Keratinocyte (primary cell): ENCODE measurements around the gene PARVA. TPM values are rescaled to one million over a fixed set of nuclear protein-coding genes. Genes with fewer than 3 reads are reported as not detected.

Source experiments
- DNase-seq: peaks from one replicate; pipeline ENCODE4 v3.0.0-alpha.2; 2011; ENCODE audit warnings: low read depth, missing footprints, low spot score
- FAIRE-seq: peaks from 2 replicates; lab custom pipeline; 2011; peaks lifted over from hg19 to GRCh38; lab: Jason Lieb, UNC
- H2AFZ ChIP-seq: 2 replicates; pipeline ENCODE4 v1.6.0; 2012; ENCODE audit warnings: low read length, control low read depth, inconsistent platforms; ENCODE audit not compliant: control insufficient read depth
- H3K27ac ChIP-seq: 2 replicates; pipeline ENCODE4 v1.5.1; 2011; ENCODE audit warnings: low read length; ENCODE audit not compliant: control insufficient read depth, insufficient read depth
- H3K27me3 ChIP-seq: 3 replicates; pipeline ENCODE4 v1.6.0; 2011; ENCODE audit warnings: low read length; ENCODE audit not compliant: control insufficient read depth, insufficient read depth; ENCODE audit errors: extremely low read depth
- H3K36me3 ChIP-seq, 2 experiments: 2 replicates in 1 of 2; 3 replicates in 1 of 2; pipeline ENCODE4 v1.5.1; 2011; ENCODE audit warnings: low read length in 2 of 2, mild to moderate bottlenecking in 1 of 2; ENCODE audit not compliant: control insufficient read depth in 2 of 2, insufficient read depth in 2 of 2; ENCODE audit errors: extremely low read depth in 1 of 2
- H3K4me1 ChIP-seq: 3 replicates; pipeline ENCODE4 v1.5.1; 2011; ENCODE audit warnings: low read length; ENCODE audit not compliant: control insufficient read depth, insufficient read depth; ENCODE audit errors: extremely low read depth
- H3K4me2 ChIP-seq: 3 replicates; pipeline ENCODE4 v1.6.0; 2011; ENCODE audit warnings: low read depth, low read length; ENCODE audit not compliant: control insufficient read depth, insufficient read depth; ENCODE audit errors: extremely low read depth
- H3K4me3 ChIP-seq, 3 experiments: fragments of 200-600 bp in 1 of 3; sonication (generic) in 1 of 3; 2 replicates in 2 of 3; 3 replicates in 1 of 3; pipeline ENCODE4 v1.5.1; 2011 to 2016; ENCODE audit warnings: low read length in 3 of 3, mild to moderate bottlenecking in 3 of 3, control low read depth in 2 of 3, inconsistent platforms in 1 of 3, low read depth in 1 of 3, mixed read lengths in 1 of 3, mixed run types in 1 of 3, moderate library complexity in 1 of 3; ENCODE audit not compliant: control insufficient read depth in 2 of 3, insufficient read depth in 2 of 3; ENCODE audit errors: extremely low read depth in 1 of 3
- H3K79me2 ChIP-seq: 2 replicates; pipeline ENCODE4 v1.6.0; 2012; ENCODE audit warnings: low read length; ENCODE audit not compliant: control insufficient read depth, insufficient read depth
- H3K9ac ChIP-seq: 3 replicates; pipeline ENCODE4 v1.6.0; 2011; ENCODE audit warnings: low read length; ENCODE audit not compliant: control insufficient read depth, insufficient read depth; ENCODE audit errors: extremely low read depth
- H3K9me1 ChIP-seq: 3 replicates; pipeline ENCODE4 v1.6.0; 2011; ENCODE audit warnings: low read length; ENCODE audit not compliant: control insufficient read depth, insufficient read depth; ENCODE audit errors: extremely low read depth
- H3K9me3 ChIP-seq: 2 replicates; pipeline ENCODE4 v1.5.1; 2012; ENCODE audit warnings: low read depth, low read length; ENCODE audit not compliant: control insufficient read depth
- H4K20me1 ChIP-seq: 3 replicates; pipeline ENCODE4 v1.6.0; 2011; ENCODE audit warnings: low read length; ENCODE audit not compliant: control insufficient read depth, insufficient read depth; ENCODE audit errors: extremely low read depth
- EZH2 ChIP-seq: IDR thresholded peaks from one replicate; pipeline ENCODE4 v1.6.1; 2012; ENCODE audit warnings: inconsistent platforms, mild to moderate bottlenecking, low read length, moderate library complexity
- dilution Hi-C: fragments of 300-500 bp; cut with MboI; formaldehyde crosslinking; loops from one replicate; pipeline ENCODE4 v1.7.0; 2020; ENCODE audit warnings: low sequenced_read_pairs; ENCODE audit not compliant: extremely low pct_ligation_motif_present
- polyA plus RNA-seq, 5 experiments: library from polyadenylated mRNA; depleted of rRNA in 3 of 5; stranded (reverse) in 3 of 5; stranded (forward) in 1 of 5; unstranded in 1 of 5; fragments of >200 nt; gene quantifications; 1 replicate in 1 of 5; 2 replicates in 3 of 5; 3 replicates in 1 of 5; pipeline versions ENCODE4 v1.2.1 to v1.2.3, GENCODE V29; 2011 to 2012; ENCODE audit warnings: missing spikeins in 2 of 5, low read depth in 1 of 5, low replicate concordance in 1 of 5
- TF ChIP-seq, protein P1 (sequence below), 3 experiments: IDR thresholded peaks in 1 of 3; conservative IDR thresholded peaks in 1 of 3; optimal IDR thresholded peaks in 1 of 3; 2 replicates in 2 of 3; 3 replicates in 1 of 3; pipeline versions ENCODE3 to v1.5.1; 2011; ENCODE audit warnings: low read length in 3 of 3, mild to moderate bottlenecking in 3 of 3, moderate library complexity in 2 of 3, control low read depth in 1 of 3, inconsistent platforms in 1 of 3; ENCODE audit not compliant: insufficient read depth in 2 of 3; ENCODE audit errors: extremely low read depth in 1 of 3

Gene PARVA
- polyA plus RNA-seq, 1 donor (not counting 4 experiments of a cell fraction or from before 2014, with no cell fraction given): 28.9 TPM

- no peak overlapping the region for H2AFZ ChIP-seq
- H3K27ac ChIP-seq: no peak overlapping the region
- H3K9ac ChIP-seq: no peak overlapping the region
- DNase-seq (no peak), FAIRE-seq (no peak)
- no peak for TF ChIP-seq EZH2
- TF ChIP-seq, protein P1, sequence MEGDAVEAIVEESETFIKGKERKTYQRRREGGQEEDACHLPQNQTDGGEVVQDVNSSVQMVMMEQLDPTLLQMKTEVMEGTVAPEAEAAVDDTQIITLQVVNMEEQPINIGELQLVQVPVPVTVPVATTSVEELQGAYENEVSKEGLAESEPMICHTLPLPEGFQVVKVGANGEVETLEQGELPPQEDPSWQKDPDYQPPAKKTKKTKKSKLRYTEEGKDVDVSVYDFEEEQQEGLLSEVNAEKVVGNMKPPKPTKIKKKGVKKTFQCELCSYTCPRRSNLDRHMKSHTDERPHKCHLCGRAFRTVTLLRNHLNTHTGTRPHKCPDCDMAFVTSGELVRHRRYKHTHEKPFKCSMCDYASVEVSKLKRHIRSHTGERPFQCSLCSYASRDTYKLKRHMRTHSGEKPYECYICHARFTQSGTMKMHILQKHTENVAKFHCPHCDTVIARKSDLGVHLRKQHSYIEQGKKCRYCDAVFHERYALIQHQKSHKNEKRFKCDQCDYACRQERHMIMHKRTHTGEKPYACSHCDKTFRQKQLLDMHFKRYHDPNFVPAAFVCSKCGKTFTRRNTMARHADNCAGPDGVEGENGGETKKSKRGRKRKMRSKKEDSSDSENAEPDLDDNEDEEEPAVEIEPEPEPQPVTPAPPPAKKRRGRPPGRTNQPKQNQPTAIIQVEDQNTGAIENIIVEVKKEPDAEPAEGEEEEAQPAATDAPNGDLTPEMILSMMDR (optimal IDR thresholded peaks at IDR 0.05 in 1 of 3, IDR thresholded peaks at IDR 0.05 in 1 of 3, conservative IDR thresholded peaks at IDR 0.05 in 1 of 3; ENCODE audit: extremely low read depth in 1 of 3, insufficient read depth in 2 of 3, low read length in 3 of 3): no peak
- peaks cover 0 to 1% of the 10 kb centered on the region in 2 experiments for H3K36me3 ChIP-seq
- H3K79me2 ChIP-seq: peaks cover 4% of the 10 kb centered on the region
- H3K9me1 ChIP-seq: no peaks in the 10 kb centered on the region
- no peak overlapping the region for H3K4me2 ChIP-seq
- no peaks in the 10 kb centered on the region for H3K27me3 ChIP-seq
- no peaks in the 10 kb centered on the region for H3K9me3 ChIP-seq
- no peak overlapping the region for H3K4me3 ChIP-seq
- H4K20me1 ChIP-seq: no peaks in the 10 kb centered on the region
- dilution Hi-C loops: no loop called here
- H3K4me1 ChIP-seq: peaks cover 18% of the 10 kb centered on the region
Observed at GRCh38 chr11:12432507-12432906, 55.1 kb downstream of the PARVA start.

DNA sequence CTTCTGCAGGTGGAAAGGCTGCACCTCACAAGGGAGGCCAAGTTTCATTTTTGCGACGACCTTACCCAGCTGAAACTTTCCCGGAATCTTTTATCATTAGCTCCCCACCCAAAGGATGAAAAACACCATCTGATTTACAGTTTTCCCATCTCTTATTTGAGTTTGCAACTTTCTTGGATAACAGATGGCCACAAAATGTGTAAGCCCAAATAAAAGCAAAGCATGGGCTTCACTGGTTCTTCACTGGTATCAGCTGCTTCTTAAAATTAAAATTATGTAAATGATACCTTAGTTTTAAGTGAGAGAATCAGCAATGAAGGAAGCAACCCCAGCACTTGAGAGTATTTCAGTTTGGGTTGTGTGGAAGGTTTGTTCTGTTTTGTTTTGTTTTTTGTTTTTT lies 55.8 kb downstream of the PARVA start:
- dilution Hi-C loops: no loop called here
- no peaks in the 10 kb centered on the region for H3K9me3 ChIP-seq
- FAIRE-seq: no peak

More for the DNA sequence above, 55.8 kb downstream of the PARVA start:
- H3K27ac ChIP-seq: no peak overlapping the region
- H3K4me2 ChIP-seq: no peak overlapping the region
- H4K20me1 ChIP-seq: no peaks in the 10 kb centered on the region
- H3K4me3 ChIP-seq: no peak overlapping the region
- H3K79me2 ChIP-seq: peaks cover 4% of the 10 kb centered on the region
- DNase-seq: no peak
- TF ChIP-seq EZH2: no peak
- no peak overlapping the region for H2AFZ ChIP-seq
- no peaks in the 10 kb centered on the region for H3K9me1 ChIP-seq
- peaks cover 18% of the 10 kb centered on the region for H3K4me1 ChIP-seq
- H3K9ac ChIP-seq: no peak overlapping the region
- no peaks in the 10 kb centered on the region for H3K27me3 ChIP-seq
- H3K36me3 ChIP-seq: peaks cover 0 to 1% of the 10 kb centered on the region in 2 experiments
